Smooth muscle cell (in vitro differentiated cells): ENCODE measurements around the gene PRR18. TPM values are rescaled to one million over a fixed set of nuclear protein-coding genes. Genes with fewer than 3 reads are reported as not detected.

Experiments used
- DNase-seq: peaks from one replicate; lab custom pipeline; 2025; ENCODE audit not compliant: unreplicated experiment; lab: John Stamatoyannopoulos, UW
- H2AFZ ChIP-seq: fragments of 200-600 bp; sonication (generic); 2 replicates; pipeline ENCODE4 v1.6.0; 2016; ENCODE audit warnings: antibody characterized with exemption, low read depth, mild to moderate bottlenecking
- H3F3A ChIP-seq: fragments of 200-600 bp; sonication (generic); 2 replicates; pipeline ENCODE4 v1.6.0; 2017; ENCODE audit warnings: antibody characterized with exemption, low read depth
- H3K27ac ChIP-seq: fragments of 200-600 bp; sonication (generic); 2 replicates; pipeline ENCODE4 v1.5.1; 2016; ENCODE audit warnings: low read depth, mild to moderate bottlenecking
- H3K27me3 ChIP-seq: fragments of 200-600 bp; sonication (generic); 2 replicates; pipeline ENCODE4 v1.6.1; 2016; ENCODE audit warnings: low read depth, mild to moderate bottlenecking
- H3K36me3 ChIP-seq: fragments of 200-600 bp; sonication (generic); 2 replicates; pipeline ENCODE4 v1.5.1; 2016; ENCODE audit warnings: low read depth
- H3K4me1 ChIP-seq: fragments of 200-600 bp; sonication (generic); 2 replicates; pipeline ENCODE4 v1.5.1; 2016; ENCODE audit warnings: low read depth
- H3K4me2 ChIP-seq: fragments of 200-600 bp; sonication (generic); 2 replicates; pipeline ENCODE4 v1.6.0; 2016; ENCODE audit warnings: mild to moderate bottlenecking
- H3K4me3 ChIP-seq: fragments of 200-600 bp; sonication (generic); 2 replicates; pipeline ENCODE4 v1.5.1; 2016; ENCODE audit warnings: mild to moderate bottlenecking
- H3K79me2 ChIP-seq: fragments of 200-600 bp; sonication (generic); 2 replicates; pipeline ENCODE4 v1.6.0; 2016; ENCODE audit warnings: low read depth, mild to moderate bottlenecking
- H3K9ac ChIP-seq: fragments of 200-600 bp; sonication (generic); 2 replicates; pipeline ENCODE4 v1.6.0; 2016; ENCODE audit warnings: low read depth
- H3K9me3 ChIP-seq: fragments of 200-600 bp; sonication (generic); replicated peaks from 2 replicates; pipeline ENCODE4 v1.5.1; 2016; ENCODE audit warnings: low read depth
- H4K20me1 ChIP-seq: fragments of 200-600 bp; sonication (generic); 2 replicates; pipeline ENCODE4 v1.6.0; 2016; ENCODE audit warnings: low read depth
- WGBS: methylation state at CpG from one replicate; pipeline ENCODE4 v1.1.7; 2016; ENCODE audit warnings: low lambda C conversion rate; 5-methylcytosine and 5-hydroxymethylcytosine counted together
- polyA plus RNA-seq: library from polyadenylated mRNA; unstranded; fragments of >200 nt; fragmentation: Nextera tagmentation; extraction: Ambion mirVana; gene quantifications from 2 replicates; pipeline ENCODE4 v1.2.1, GENCODE V29; 2016
- total RNA-seq: library from RNA; depleted of rRNA; stranded (reverse); fragments of >200 nt; gene quantifications from 2 replicates; pipeline ENCODE4 v1.2.3, GENCODE V29; 2014
- TF ChIP-seq, protein P1 (sequence below): fragments of 200-600 bp; sonication (generic); IDR thresholded peaks from 2 replicates; pipeline ENCODE4 v1.5.1; 2017; ENCODE audit warnings: borderline replicate concordance, mild to moderate bottlenecking, antibody characterized with exemption; ENCODE audit not compliant: insufficient read depth, poor library complexity, severe bottlenecking

The PRR18 gene
- total and polyA plus RNA-seq, 2 experiments from 2014 or later, result not detected

DNA sequence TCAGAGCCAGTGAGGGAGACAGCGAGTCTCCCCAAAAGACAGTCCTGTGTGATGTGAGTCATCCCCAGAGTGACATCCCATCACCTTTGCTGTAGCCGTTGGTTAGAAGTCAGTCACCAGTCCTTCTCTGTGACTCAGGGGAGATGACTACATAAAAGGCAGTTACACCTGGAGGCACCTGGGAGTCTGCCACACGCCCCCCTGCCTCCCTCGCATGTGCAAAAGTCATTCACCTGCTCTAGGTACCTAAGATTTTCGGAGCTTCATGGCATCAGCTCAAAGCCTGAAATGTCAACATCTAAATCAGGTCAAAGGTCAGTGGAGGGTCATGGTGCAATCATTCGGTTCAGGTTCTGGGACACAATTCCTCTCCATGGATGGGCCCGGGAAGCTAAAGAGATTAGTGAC is 50.3 kb downstream of the PRR18 start:
- Histone ChIP-seq H3F3A (no peaks in the 10 kb centered on the region), H3K27ac (no peak overlapping the region), H4K20me1 (no peaks in the 10 kb centered on the region), H3K4me2 (no peak overlapping the region), H3K4me3 (no peak overlapping the region), H3K9me3 (no peaks in the 10 kb centered on the region), H2AFZ (no peak overlapping the region), H3K9ac (no peak overlapping the region), H3K27me3 (peaks cover 33% of the 10 kb centered on the region), H3K36me3 (no peaks in the 10 kb centered on the region), H3K79me2 (no peaks in the 10 kb centered on the region), H3K4me1 (no peaks in the 10 kb centered on the region)
- TF ChIP-seq, protein P1, sequence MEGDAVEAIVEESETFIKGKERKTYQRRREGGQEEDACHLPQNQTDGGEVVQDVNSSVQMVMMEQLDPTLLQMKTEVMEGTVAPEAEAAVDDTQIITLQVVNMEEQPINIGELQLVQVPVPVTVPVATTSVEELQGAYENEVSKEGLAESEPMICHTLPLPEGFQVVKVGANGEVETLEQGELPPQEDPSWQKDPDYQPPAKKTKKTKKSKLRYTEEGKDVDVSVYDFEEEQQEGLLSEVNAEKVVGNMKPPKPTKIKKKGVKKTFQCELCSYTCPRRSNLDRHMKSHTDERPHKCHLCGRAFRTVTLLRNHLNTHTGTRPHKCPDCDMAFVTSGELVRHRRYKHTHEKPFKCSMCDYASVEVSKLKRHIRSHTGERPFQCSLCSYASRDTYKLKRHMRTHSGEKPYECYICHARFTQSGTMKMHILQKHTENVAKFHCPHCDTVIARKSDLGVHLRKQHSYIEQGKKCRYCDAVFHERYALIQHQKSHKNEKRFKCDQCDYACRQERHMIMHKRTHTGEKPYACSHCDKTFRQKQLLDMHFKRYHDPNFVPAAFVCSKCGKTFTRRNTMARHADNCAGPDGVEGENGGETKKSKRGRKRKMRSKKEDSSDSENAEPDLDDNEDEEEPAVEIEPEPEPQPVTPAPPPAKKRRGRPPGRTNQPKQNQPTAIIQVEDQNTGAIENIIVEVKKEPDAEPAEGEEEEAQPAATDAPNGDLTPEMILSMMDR, result no peak
- no peak for DNase-seq
- 75% methylated on average over 7 of the region's 7 CpGs for WGBS

Other genes with a start within 250 kb of the PRR18 start
- gene TBXT, start 140.5 kb downstream of the PRR18 start, total RNA-seq, result not detected in 2 replicates
- not detected in 2 replicates for gene TBXT, start 140.5 kb downstream of the PRR18 start, polyA plus RNA-seq
- 50.3 and 59.9 TPM in 2 replicates for gene SFT2D1, start 34.2 kb upstream of the PRR18 start, total RNA-seq
- 81.2 and 82.3 TPM in 2 replicates for gene SFT2D1, start 34.2 kb upstream of the PRR18 start, polyA plus RNA-seq
- gene MPC1, start 74.5 kb upstream of the PRR18 start, total RNA-seq, result 36.5 and 49.0 TPM in 2 replicates
- 52.3 and 57.4 TPM in 2 replicates for gene MPC1, start 74.5 kb upstream of the PRR18 start, polyA plus RNA-seq